ENCODE data around the gene CEP63.

DNA sequence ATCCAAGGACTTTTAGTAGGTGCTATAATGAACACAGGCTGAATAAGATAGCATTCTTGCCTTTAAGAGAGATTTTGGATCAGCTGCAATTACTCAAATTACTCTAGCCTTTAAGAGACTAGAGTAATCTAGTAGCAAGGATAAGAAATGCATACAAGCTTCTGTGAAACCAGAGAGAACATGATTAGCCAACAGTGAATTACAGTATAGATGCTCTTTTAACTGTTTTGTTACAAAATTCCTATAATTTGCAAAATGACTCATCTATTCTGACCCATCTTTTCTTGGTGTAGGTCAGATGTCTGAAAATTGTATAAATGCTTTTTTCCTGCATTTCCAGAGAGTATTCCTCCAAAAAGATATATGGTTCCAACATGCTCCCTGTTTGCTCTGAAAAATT is 66.9 kb downstream of the CEP63 start:
- TF ChIP-seq, protein P1, sequence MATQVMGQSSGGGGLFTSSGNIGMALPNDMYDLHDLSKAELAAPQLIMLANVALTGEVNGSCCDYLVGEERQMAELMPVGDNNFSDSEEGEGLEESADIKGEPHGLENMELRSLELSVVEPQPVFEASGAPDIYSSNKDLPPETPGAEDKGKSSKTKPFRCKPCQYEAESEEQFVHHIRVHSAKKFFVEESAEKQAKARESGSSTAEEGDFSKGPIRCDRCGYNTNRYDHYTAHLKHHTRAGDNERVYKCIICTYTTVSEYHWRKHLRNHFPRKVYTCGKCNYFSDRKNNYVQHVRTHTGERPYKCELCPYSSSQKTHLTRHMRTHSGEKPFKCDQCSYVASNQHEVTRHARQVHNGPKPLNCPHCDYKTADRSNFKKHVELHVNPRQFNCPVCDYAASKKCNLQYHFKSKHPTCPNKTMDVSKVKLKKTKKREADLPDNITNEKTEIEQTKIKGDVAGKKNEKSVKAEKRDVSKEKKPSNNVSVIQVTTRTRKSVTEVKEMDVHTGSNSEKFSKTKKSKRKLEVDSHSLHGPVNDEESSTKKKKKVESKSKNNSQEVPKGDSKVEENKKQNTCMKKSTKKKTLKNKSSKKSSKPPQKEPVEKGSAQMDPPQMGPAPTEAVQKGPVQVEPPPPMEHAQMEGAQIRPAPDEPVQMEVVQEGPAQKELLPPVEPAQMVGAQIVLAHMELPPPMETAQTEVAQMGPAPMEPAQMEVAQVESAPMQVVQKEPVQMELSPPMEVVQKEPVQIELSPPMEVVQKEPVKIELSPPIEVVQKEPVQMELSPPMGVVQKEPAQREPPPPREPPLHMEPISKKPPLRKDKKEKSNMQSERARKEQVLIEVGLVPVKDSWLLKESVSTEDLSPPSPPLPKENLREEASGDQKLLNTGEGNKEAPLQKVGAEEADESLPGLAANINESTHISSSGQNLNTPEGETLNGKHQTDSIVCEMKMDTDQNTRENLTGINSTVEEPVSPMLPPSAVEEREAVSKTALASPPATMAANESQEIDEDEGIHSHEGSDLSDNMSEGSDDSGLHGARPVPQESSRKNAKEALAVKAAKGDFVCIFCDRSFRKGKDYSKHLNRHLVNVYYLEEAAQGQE (IDR thresholded peaks at IDR 0.05; ENCODE audit: low read depth) = no peak
- TF ChIP-seq EZH2 (IDR thresholded peaks at IDR 0.05) = no peak
- TF ChIP-seq, protein P2, sequence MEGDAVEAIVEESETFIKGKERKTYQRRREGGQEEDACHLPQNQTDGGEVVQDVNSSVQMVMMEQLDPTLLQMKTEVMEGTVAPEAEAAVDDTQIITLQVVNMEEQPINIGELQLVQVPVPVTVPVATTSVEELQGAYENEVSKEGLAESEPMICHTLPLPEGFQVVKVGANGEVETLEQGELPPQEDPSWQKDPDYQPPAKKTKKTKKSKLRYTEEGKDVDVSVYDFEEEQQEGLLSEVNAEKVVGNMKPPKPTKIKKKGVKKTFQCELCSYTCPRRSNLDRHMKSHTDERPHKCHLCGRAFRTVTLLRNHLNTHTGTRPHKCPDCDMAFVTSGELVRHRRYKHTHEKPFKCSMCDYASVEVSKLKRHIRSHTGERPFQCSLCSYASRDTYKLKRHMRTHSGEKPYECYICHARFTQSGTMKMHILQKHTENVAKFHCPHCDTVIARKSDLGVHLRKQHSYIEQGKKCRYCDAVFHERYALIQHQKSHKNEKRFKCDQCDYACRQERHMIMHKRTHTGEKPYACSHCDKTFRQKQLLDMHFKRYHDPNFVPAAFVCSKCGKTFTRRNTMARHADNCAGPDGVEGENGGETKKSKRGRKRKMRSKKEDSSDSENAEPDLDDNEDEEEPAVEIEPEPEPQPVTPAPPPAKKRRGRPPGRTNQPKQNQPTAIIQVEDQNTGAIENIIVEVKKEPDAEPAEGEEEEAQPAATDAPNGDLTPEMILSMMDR (IDR thresholded peaks at IDR 0.05 in 2 of 3, conservative IDR thresholded peaks at IDR 0.05 in 1 of 3; ENCODE audit: borderline replicate concordance in 1 of 3, insufficient read depth in 1 of 3, low read depth in 2 of 3, low read length in 2 of 3) = no peak
- no peak for TF ChIP-seq POLR2A (IDR thresholded peaks at IDR 0.05; ENCODE audit: borderline replicate concordance, extremely low read depth, insufficient read depth, insufficient read length)
- no peak for TF ChIP-seq RAD21 (IDR thresholded peaks at IDR 0.05; ENCODE audit: low read depth)
- TF ChIP-seq, protein P3, sequence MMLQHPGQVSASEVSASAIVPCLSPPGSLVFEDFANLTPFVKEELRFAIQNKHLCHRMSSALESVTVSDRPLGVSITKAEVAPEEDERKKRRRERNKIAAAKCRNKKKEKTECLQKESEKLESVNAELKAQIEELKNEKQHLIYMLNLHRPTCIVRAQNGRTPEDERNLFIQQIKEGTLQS (IDR thresholded peaks at IDR 0.05) = no peak
- no peak for TF ChIP-seq POLR2AphosphoS5 (IDR thresholded peaks at IDR 0.05; ENCODE audit: low read depth, low read length)
- TF ChIP-seq CEBPB (IDR thresholded peaks at IDR 0.05; ENCODE audit: low read depth) = no peak
- TF ChIP-seq, protein P4, sequence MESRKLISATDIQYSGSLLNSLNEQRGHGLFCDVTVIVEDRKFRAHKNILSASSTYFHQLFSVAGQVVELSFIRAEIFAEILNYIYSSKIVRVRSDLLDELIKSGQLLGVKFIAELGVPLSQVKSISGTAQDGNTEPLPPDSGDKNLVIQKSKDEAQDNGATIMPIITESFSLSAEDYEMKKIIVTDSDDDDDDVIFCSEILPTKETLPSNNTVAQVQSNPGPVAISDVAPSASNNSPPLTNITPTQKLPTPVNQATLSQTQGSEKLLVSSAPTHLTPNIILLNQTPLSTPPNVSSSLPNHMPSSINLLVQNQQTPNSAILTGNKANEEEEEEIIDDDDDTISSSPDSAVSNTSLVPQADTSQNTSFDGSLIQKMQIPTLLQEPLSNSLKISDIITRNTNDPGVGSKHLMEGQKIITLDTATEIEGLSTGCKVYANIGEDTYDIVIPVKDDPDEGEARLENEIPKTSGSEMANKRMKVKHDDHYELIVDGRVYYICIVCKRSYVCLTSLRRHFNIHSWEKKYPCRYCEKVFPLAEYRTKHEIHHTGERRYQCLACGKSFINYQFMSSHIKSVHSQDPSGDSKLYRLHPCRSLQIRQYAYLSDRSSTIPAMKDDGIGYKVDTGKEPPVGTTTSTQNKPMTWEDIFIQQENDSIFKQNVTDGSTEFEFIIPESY (IDR thresholded peaks at IDR 0.05; ENCODE audit: extremely low read depth, insufficient replicate concordance, low read length) = no peak
- TF ChIP-seq ZNF274 (IDR thresholded peaks at IDR 0.05; ENCODE audit: low read depth, low read length) = no peak
- no peak for TF ChIP-seq JUND (IDR thresholded peaks at IDR 0.05)

Data from HCT116 (cell line).